Transverse colon (tissue), 3 donors: ENCODE data around the gene WWOX.

Experiments
- POLR2A ChIP-seq: fragments of 450-650 bp; IDR thresholded peaks from one replicate; pipeline ENCODE4 v1.6.1; 2016; ENCODE audit warnings: antibody characterized with exemption, mild to moderate bottlenecking, moderate library complexity
- TF ChIP-seq, protein P1 (sequence below), 5 experiments: fragments of 200-600 bp in 3 of 5; fragments of 450-650 bp in 2 of 5; sonication (generic) in 3 of 5; IDR thresholded peaks; 1 replicate in 2 of 5; 2 replicates in 3 of 5; pipeline ENCODE4 v1.5.1; 2016 to 2017; ENCODE audit warnings: antibody characterized with exemption in 5 of 5, inconsistent platforms in 3 of 5, mild to moderate bottlenecking in 2 of 5, moderate library complexity in 1 of 5

- TF ChIP-seq, protein P1, sequence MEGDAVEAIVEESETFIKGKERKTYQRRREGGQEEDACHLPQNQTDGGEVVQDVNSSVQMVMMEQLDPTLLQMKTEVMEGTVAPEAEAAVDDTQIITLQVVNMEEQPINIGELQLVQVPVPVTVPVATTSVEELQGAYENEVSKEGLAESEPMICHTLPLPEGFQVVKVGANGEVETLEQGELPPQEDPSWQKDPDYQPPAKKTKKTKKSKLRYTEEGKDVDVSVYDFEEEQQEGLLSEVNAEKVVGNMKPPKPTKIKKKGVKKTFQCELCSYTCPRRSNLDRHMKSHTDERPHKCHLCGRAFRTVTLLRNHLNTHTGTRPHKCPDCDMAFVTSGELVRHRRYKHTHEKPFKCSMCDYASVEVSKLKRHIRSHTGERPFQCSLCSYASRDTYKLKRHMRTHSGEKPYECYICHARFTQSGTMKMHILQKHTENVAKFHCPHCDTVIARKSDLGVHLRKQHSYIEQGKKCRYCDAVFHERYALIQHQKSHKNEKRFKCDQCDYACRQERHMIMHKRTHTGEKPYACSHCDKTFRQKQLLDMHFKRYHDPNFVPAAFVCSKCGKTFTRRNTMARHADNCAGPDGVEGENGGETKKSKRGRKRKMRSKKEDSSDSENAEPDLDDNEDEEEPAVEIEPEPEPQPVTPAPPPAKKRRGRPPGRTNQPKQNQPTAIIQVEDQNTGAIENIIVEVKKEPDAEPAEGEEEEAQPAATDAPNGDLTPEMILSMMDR (IDR thresholded peaks at IDR 0.05) = no peak
- TF ChIP-seq POLR2A = no peak
These were observed 218.2 kb downstream of the WWOX start for GRCh38 chr16:78317564-78318240.
